GM18526 (cell line): ENCODE results near the gene CCDC18.

Source experiments
- POLR2A ChIP-seq: IDR thresholded peaks from 3 replicates; pipeline ENCODE4 v1.6.1; 2011; ENCODE audit not compliant: insufficient read length; ENCODE audit errors: extremely low read depth

CCDC18 gene

GRCh38 chr1:93324486-93325464 is 144.3 kb downstream of the CCDC18 start:
- no peak for TF ChIP-seq POLR2A
